CD4-positive, alpha-beta T cell (primary cell): ENCODE results near the gene MAS1. TPM values are rescaled to one million over a fixed set of nuclear protein-coding genes. Genes with fewer than 3 reads are reported as not detected.
A peak's percentile ranks its signal among the peaks of the same experiment; 100 is the strongest.

Experiments
- ATAC-seq: fragments of 200-7000 bp; cut with Tn5 transposase; one replicate; pipeline ENCODE4 v1.10.0; 2022; ENCODE audit warnings: mild to moderate bottlenecking; ENCODE audit not compliant: poor library complexity
- CTCF ChIA-PET: fragments of 350-600 bp; sonication (Branson Sonifier 250); formaldehyde crosslinking; loops from one replicate; lab custom pipeline; 2021; ENCODE audit warnings: antibody characterized with exemption, inconsistent platforms; lab: Charles Lee
- POLR2A ChIA-PET: fragments of 350-600 bp; sonication (Branson Sonifier 250); formaldehyde crosslinking; loops from one replicate; lab custom pipeline; 2021; ENCODE audit warnings: antibody characterized with exemption, inconsistent platforms; lab: Charles Lee
- DNase-seq, 14 experiments: peaks; one replicate each; pipeline ENCODE4 v3.0.0-alpha.2; 2013 to 2020; ENCODE audit warnings: mixed read lengths in 2 of 14
- H3K27ac ChIP-seq, 2 donors: one replicate each; pipeline versions ENCODE4 v1.5.1 to v1.7.0; 2013; ENCODE audit warnings: low read length in 2 of 2, low read depth in 1 of 2, mild to moderate bottlenecking in 1 of 2
- H3K27me3 ChIP-seq, 2 experiments: 1 replicate in 1 of 2; 2 replicates in 1 of 2; pipeline versions ENCODE4 v1.6.1 to v1.7.0; 2013; ENCODE audit warnings: low read length in 2 of 2, control low read depth in 1 of 2, mild to moderate bottlenecking in 1 of 2, moderate library complexity in 1 of 2; ENCODE audit not compliant: insufficient read depth in 2 of 2, control insufficient read depth in 1 of 2
- H3K36me3 ChIP-seq: one replicate; pipeline ENCODE4 v1.6.1; 2013; ENCODE audit warnings: low read length, control low read depth; ENCODE audit not compliant: insufficient read depth
- H3K4me1 ChIP-seq: one replicate; pipeline ENCODE4 v1.6.1; 2013; ENCODE audit warnings: low read length, control low read depth; ENCODE audit not compliant: insufficient read depth
- H3K4me3 ChIP-seq: one replicate; pipeline ENCODE4 v1.5.1; 2013; ENCODE audit warnings: mild to moderate bottlenecking, low read length, moderate library complexity
- H3K9me3 ChIP-seq, 2 experiments: 1 replicate in 1 of 2; 2 replicates in 1 of 2; pipeline versions ENCODE4 v1.6.1 to v1.7.0; 2013; ENCODE audit warnings: low read length in 2 of 2, mild to moderate bottlenecking in 2 of 2, control low read depth in 1 of 2, moderate library complexity in 1 of 2; ENCODE audit not compliant: control insufficient read depth in 1 of 2, insufficient read depth in 1 of 2
- H3K27ac Mint-ChIP-seq: one replicate; pipeline ENCODE4 v1.8.0; 2020; ENCODE audit warnings: mixed read lengths
- H3K27me3 Mint-ChIP-seq: one replicate; pipeline ENCODE4 v1.8.0; 2021; ENCODE audit warnings: mixed read lengths
- H3K36me3 Mint-ChIP-seq: one replicate; pipeline ENCODE4 v1.8.0; 2021; ENCODE audit warnings: low read depth, mixed read lengths
- H3K4me1 Mint-ChIP-seq: one replicate; pipeline ENCODE4 v1.8.0; 2021; ENCODE audit warnings: low read depth, mixed read lengths
- H3K4me3 Mint-ChIP-seq: one replicate; pipeline ENCODE4 v1.8.0; 2020; ENCODE audit warnings: mild to moderate bottlenecking, mixed read lengths
- H3K9me3 Mint-ChIP-seq: one replicate; pipeline ENCODE4 v1.8.0; 2020; ENCODE audit warnings: mixed read lengths
- intact Hi-C, 2 experiments: fragments of 100-400 bp; cut with DNase I in 1 of 2; cut with micrococcal nuclease in 1 of 2; formaldehyde crosslinking; loops; one replicate each; pipeline versions ENCODE4 v1.15.1 to v1.9.0; 2023 to 2025; cut with DNase I, micrococcal nuclease
- total RNA-seq, 174 experiments: library from RNA in 2 of 174; stranded (reverse) in 2 of 174; gene quantifications; one replicate each; pipeline ENCODE4 v1.2.3 and lab custom pipeline; 2021 to 2026
- TF ChIP-seq, protein P1 (sequence below): fragments of 200-600 bp; IDR thresholded peaks from one replicate; pipeline ENCODE4 v1.8.0; 2022; ENCODE audit warnings: antibody characterized with exemption, mild to moderate bottlenecking

Gene MAS1
- total RNA-seq, 2 experiments from 2014 or later = not detected

- POLR2A ChIA-PET = interaction anchor here (0.8 kb wide), 1 partner anchor 140 kb away, joined by 3 read pairs; the partner anchor contains the start of gene MRPL18
- H3K9me3 ChIP-seq = no peaks in the 10 kb centered on the region
- TF ChIP-seq, protein P1, sequence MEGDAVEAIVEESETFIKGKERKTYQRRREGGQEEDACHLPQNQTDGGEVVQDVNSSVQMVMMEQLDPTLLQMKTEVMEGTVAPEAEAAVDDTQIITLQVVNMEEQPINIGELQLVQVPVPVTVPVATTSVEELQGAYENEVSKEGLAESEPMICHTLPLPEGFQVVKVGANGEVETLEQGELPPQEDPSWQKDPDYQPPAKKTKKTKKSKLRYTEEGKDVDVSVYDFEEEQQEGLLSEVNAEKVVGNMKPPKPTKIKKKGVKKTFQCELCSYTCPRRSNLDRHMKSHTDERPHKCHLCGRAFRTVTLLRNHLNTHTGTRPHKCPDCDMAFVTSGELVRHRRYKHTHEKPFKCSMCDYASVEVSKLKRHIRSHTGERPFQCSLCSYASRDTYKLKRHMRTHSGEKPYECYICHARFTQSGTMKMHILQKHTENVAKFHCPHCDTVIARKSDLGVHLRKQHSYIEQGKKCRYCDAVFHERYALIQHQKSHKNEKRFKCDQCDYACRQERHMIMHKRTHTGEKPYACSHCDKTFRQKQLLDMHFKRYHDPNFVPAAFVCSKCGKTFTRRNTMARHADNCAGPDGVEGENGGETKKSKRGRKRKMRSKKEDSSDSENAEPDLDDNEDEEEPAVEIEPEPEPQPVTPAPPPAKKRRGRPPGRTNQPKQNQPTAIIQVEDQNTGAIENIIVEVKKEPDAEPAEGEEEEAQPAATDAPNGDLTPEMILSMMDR = no peak
- H3K27me3 ChIP-seq = no peaks in the 10 kb centered on the region
- Mint-ChIP-seq H3K36me3 (no peaks in the 10 kb centered on the region), H3K9me3 (no peaks in the 10 kb centered on the region), H3K27me3 (peaks cover 5% of the 10 kb centered on the region), H3K27ac (peak overlapping the region; percentile 41), H3K4me1 (peaks cover 22% of the 10 kb centered on the region), H3K4me3 (no peak overlapping the region)
- intact Hi-C loops = no loop called here
- H3K4me1 ChIP-seq = peaks cover 17% of the 10 kb centered on the region
- H3K4me3 ChIP-seq = no peak overlapping the region
- DNase-seq = peak; percentile 11 to 88 (median 46)
- CTCF ChIA-PET = no interaction called here
- peak; percentile 90 for ATAC-seq
- H3K36me3 ChIP-seq = no peaks in the 10 kb centered on the region
- peak overlapping the region in 1 of 2 donors; percentile 59 for H3K27ac ChIP-seq
These were observed 39.0 kb downstream of the MAS1 start for GRCh38 chr6:159929819-159930218.

GRCh38 chr6:159931112-159931511 lies 40.3 kb downstream of the MAS1 start:
- Histone ChIP-seq H3K36me3 (no peaks in the 10 kb centered on the region), H3K27ac (no peak overlapping the region), H3K4me3 (no peak overlapping the region), H3K27me3 (no peaks in the 10 kb centered on the region), H3K9me3 (no peaks in the 10 kb centered on the region), H3K4me1 (peaks cover 17% of the 10 kb centered on the region)
- ATAC-seq (no peak), DNase-seq (peak in 1 of 14 experiments; percentile 21)
- H3K27ac Mint-ChIP-seq = no peak overlapping the region
- H3K4me3 Mint-ChIP-seq = no peak overlapping the region
- no peaks in the 10 kb centered on the region for H3K36me3 Mint-ChIP-seq
- H3K4me1 Mint-ChIP-seq = peaks cover 22% of the 10 kb centered on the region
- no peaks in the 10 kb centered on the region for H3K9me3 Mint-ChIP-seq
- TF ChIP-seq, protein P1 = no peak
- POLR2A ChIA-PET = no interaction called here
- intact Hi-C loops = no loop called here
- no peaks in the 10 kb centered on the region for H3K27me3 Mint-ChIP-seq
- CTCF ChIA-PET = no interaction called here

- ATAC-seq (no peak), DNase-seq (no peak)
- Histone ChIP-seq H3K27ac (no peak overlapping the region), H3K9me3 (no peaks in the 10 kb centered on the region), H3K4me1 (peaks cover 17% of the 10 kb centered on the region), H3K27me3 (no peaks in the 10 kb centered on the region), H3K4me3 (no peak overlapping the region), H3K36me3 (no peaks in the 10 kb centered on the region)
- POLR2A ChIA-PET = no interaction called here
- CTCF ChIA-PET = interaction anchor here (0.6 kb wide), 1 partner anchor 272 kb away, joined by 3 read pairs; no protein-coding TSS in a partner anchor
- TF ChIP-seq, protein P1 = no peak
- H3K4me1 Mint-ChIP-seq = peaks cover 22% of the 10 kb centered on the region
- no peaks in the 10 kb centered on the region for H3K27me3 Mint-ChIP-seq
- no peak overlapping the region for H3K4me3 Mint-ChIP-seq
- no peak overlapping the region for H3K27ac Mint-ChIP-seq
- H3K9me3 Mint-ChIP-seq = no peaks in the 10 kb centered on the region
- no peaks in the 10 kb centered on the region for H3K36me3 Mint-ChIP-seq
- intact Hi-C loops = no loop called here
These were observed 41.1 kb downstream of the MAS1 start for GRCh38 chr6:159931846-159932245.
